NCI-H748 (cell line): ENCODE results near the gene PWWP2B.

ENCODE experiments used
- DNase-seq: peaks from one replicate; lab custom pipeline; 2025; ENCODE audit not compliant: unreplicated experiment; lab: John Stamatoyannopoulos, UW

The PWWP2B gene

GRCh38 chr10:132417257-132417910, 20.4 kb downstream of the PWWP2B start:
- DNase-seq: no peak

GRCh38 chr10:132417957-132418441, 21.0 kb downstream of the PWWP2B start:
- no peak for DNase-seq

- peak; percentile 29 for DNase-seq
Measured at GRCh38 chr10:132418527-132419416, 21.8 kb downstream of the PWWP2B start.

GRCh38 chr10:132419538-132420468, 22.8 kb downstream of the PWWP2B start:
- no peak for DNase-seq

GRCh38 chr10:132420469-132420980, 23.5 kb downstream of the PWWP2B start:
- DNase-seq: no peak

- DNase-seq: no peak
Measured at GRCh38 chr10:132420981-132421846, 24.2 kb downstream of the PWWP2B start.

- DNase-seq: no peak
Measured at GRCh38 chr10:132421847-132422751, 25.1 kb downstream of the PWWP2B start.

- DNase-seq: no peak
Measured at GRCh38 chr10:132422903-132423825, 26.2 kb downstream of the PWWP2B start.

GRCh38 chr10:132423966-132424861, 27.2 kb downstream of the PWWP2B start:
- no peak for DNase-seq

- no peak for DNase-seq
Measured at GRCh38 chr10:132425029-132425756, 28.2 kb downstream of the PWWP2B start.

GRCh38 chr10:132425757-132426155, 28.8 kb downstream of the PWWP2B start:
- DNase-seq: no peak

GRCh38 chr10:132427006-132427771, 30.2 kb downstream of the PWWP2B start:
- DNase-seq: no peak

GRCh38 chr10:132427939-132428367, 31.0 kb downstream of the PWWP2B start:
- DNase-seq: no peak

GRCh38 chr10:132428486-132428995, 31.5 kb downstream of the PWWP2B start:
- DNase-seq: no peak
